GM18526 (cell line): ENCODE results near the gene PTPRK.

Source experiments
- POLR2A ChIP-seq: IDR thresholded peaks from 3 replicates; pipeline ENCODE4 v1.6.1; 2011; ENCODE audit not compliant: insufficient read length; ENCODE audit errors: extremely low read depth

The PTPRK gene

DNA sequence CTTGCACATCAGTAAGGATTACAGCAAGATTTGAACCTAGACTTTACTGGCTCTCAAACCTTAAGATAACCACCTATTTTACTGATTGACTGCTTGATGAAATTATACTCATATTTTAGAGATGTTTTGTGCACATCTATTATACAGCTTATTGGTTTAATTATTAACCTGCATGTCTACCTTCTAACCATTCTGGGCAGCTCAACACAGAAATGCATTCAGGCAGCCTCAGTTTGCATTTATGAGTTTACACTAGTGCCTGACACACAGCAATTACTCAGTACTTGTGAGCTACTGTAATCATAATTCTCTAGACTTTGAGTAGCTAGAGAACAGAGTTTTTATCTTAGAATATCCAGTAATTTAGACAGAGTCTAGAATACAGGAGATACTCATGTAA, 345.7 kb downstream of the PTPRK start:
- TF ChIP-seq POLR2A = no peak

DNA sequence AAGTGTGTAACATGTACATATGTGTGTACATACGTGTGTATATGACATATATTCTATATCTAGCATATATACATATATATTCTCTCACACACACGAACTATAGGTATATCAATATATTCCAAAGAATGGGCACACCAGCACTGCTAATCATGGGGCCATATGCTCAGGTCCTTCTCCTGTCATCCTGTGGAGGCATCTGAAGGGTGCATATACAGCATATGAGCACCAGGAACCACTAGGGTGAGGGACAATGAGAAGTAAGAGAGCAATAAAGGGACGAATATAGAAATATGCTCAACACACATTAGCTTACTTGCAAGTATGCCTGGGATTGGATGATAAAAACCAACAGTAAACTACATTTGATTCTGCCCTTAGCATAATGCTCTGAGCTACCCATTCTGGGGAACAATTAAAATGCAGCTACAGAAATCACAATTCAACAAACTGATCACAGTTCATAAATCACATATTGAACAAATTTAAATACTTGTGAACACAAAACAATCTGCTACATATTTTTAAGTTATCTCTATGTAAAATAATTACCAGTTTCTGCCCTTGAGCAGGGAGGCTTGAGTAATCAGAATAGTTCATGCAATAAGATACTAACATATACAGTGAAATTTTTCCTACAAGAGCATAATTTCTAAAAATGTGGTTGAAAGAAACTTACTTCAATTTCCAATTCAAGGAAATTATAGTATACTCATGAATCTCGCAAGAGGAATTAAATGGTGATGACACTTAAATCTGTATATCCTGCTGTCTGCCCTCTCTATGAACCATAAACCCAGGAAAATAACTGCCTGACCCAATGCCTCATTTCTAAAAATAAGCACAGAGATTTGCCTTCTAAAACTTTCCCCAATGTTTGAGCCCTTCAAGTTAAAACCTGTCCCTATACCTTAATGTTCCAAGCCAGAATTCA, 347.4 kb downstream of the PTPRK start:
- TF ChIP-seq POLR2A = no peak

DNA sequence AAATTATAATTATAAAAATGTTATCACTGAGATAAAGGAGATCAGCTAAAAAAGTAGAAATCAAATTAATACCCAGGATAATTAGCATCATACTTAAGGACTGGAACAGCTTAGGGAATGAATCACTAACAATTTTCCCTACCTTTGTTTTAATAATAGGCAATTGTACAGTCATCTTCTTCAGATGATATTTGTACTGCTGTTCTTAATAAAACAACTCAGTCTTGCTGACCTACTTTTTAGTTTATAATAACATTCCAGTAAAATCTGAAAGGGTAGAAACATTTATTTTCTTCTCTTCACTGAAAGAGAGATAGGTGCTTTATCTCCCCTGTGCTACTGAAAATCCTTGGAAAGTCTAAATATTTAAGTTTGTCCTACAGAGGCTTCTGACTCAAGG, 348.3 kb downstream of the PTPRK start:
- no peak for TF ChIP-seq POLR2A

DNA sequence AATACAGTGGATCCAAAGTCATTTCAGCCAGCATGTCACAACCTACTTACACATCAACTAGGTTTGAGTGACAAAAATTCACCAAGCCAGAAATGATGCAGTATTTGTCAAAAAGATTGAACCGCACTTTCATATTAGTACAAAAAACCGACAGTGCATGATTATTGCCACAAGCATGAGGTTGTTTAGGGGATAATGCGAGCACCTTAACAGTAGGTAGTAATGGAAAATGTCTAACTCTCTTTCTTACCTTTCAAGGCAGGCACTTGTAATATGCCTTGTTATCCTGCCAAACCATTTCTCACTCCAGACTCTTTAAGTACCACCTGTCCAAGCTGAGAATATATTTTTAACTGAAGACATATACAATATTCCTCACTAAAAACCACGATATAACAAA, 349.2 kb downstream of the PTPRK start:
- TF ChIP-seq POLR2A = no peak

DNA sequence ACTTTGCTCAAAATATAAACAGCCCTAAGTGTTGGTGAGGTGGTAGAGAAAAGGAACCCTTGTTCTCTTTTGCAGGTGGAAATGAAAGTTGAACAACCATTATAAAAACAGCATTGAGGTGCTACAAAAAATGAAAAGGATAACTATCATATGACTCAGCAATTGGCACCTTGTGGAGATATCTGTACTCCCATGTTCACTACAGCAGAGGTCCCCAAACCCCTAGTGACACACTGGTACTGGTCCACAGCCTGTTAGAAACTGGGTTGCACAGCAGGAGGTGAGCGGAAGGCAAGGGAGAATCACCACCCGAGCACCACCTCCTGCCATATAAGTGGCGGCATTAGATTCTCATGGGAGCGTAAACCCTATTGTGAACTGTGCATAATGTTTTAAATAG, 352.2 kb downstream of the PTPRK start:
- TF ChIP-seq POLR2A = no peak

DNA sequence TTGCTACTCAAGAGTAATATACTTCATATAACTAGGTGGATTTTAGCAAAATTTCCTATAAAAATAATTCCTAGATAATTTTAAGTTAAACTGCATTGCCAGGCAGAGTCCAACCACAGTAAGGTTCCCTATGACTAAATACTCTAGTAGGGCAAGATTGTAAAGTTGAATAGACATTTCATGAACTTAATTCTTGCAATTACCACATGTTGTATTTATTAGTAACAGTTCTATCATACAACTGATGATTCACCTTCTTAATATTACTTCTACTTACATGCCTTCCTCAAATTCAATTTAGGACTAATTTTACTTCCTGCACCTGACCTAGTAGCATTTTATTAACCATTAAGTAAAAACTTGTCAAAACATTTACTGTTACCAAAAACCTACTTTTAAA, 352.8 kb downstream of the PTPRK start:
- TF ChIP-seq POLR2A = no peak

DNA sequence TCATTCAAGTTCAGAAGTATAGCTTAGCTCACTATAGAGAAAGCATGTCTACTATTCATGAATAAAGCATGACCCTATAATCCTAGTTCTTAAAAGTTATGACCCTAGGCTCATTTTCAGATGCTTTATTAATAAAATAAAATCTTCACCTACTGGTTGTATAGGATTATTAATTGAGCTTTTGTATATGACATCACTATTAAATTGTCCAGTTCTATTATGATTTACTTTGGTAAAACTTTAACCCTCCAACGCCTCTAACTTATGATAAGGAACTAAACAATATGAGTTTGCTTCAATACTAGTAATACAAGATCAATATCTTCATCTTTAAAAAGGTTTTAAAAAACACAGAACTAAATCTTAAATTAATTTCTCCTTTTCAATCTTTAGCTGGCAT, 356.1 kb downstream of the PTPRK start:
- no peak for TF ChIP-seq POLR2A

DNA sequence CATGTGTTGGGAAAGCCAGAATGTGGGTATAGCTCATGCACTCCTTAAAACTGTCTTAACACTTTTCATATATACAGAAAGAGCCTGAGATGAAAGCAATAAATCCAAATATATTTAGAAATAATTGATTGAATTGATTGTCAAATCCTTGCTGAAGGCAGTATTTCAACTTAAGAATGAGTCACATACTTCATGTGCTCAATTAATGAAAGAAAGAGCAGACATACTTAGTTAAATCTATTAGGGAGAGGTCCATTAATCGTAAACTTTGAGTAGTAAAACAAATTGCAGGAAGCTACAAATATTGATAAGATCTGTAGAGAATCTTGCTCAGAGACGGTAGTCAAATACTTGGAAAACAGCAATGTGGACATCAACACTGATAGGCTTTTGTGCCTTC, 358.0 kb downstream of the PTPRK start:
- no peak for TF ChIP-seq POLR2A

DNA sequence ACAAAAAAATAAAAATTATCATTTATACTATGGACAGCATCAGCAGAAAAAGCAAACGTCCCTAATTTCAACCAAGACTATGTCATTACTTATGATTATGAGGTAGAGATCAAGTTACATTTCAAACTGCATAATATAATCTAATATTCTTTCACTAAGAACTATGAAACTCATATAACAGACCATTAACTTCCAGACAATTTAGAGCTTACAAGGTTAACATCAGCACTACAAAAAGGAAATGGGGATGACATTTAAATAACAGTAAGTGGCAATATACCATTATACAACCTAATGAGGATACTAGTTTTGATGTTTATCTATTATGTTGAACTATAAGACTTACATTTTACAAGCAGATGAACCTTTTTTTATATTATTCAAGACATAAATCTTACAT, 358.6 kb downstream of the PTPRK start:
- TF ChIP-seq POLR2A = no peak

DNA sequence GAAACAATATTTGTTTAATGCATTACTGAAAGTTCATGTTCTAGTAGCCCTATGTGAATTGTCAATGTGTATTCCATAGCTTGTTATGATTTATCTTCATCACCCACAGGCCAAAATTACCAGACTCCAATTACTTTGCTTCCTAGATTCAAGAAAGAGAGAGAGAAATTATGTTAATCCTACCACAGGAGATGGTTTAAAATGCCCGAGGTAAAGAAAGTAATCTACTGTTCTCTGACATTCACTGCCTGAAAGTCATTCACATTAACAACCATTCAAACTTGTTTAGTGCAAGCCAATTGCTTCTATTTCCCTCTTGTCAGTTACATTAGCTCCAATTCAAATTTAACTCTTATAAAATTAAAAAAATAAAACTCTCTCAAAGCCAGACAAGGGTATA, 359.1 kb downstream of the PTPRK start:
- TF ChIP-seq POLR2A = no peak

DNA sequence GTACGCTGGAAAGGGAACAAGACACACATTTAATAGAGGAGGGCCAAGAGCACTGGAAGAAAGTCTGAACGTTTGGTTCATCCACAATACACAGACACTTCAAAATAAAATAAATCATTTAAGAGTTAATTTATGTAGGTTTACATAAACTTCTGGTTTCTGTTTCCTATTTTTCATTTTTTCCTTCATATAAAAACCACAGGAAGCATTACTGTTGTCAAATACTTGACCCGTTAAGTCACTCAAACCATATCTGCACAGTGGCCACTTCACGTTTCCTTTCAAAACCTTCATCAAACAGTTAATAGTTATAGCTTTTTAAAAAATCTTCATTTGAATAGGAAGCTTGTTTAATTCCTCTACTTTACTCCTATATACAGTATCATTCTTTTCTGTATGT, 361.9 kb downstream of the PTPRK start:
- no peak for TF ChIP-seq POLR2A

DNA sequence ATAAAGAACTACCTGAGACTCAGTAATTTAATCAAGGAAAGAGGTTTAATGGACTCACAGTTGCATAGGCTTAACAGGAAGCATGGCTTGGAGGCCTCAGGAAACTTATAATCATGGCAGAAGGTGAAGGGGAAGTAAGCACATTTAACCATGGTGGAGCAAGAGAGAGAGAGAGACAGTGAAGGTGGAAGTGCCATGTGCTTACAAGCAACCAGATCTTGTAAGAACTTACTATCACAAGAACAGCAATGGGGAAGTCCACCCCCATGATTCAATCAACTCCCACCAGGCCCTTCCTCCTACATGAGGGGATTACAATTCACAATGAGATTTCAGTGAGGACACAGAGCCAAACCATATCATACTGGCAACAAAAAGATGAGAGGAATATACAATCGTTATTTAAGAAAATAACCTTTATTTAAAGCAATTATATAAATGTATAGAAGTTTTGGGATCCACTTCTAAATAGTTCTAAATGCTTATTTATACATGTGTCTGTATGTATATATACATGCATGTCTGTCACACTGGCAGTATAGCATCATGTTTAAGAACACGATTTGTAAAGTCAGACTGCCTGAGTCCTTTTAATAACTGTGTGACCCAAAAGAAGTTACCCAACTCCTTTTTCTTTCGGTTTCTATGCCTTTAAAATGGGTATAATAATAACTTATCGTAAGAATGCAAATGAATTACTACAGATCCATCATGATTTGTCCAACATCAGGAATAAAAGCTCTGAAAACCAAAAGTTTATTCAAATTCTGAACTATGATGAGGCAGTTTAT, 363.9 kb downstream of the PTPRK start:
- no peak for TF ChIP-seq POLR2A

DNA sequence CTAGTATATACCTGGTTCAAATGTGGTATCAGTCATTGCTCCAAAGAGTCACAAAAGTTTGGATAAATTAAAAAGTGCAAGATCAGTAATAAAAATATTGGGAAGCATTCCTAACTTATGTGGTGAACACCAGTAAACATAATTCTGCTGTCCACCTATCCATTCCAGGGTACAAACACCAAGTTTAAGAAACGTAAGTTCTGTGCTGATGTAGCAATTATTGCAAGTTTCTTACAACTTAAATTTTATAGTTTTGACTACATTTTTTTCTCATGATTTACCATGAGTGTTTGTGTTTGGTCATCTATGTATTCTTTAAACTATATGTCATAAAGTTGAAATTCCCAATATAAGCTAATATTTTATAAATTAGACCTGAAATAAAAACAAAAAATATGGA, 364.6 kb downstream of the PTPRK start:
- no peak for TF ChIP-seq POLR2A

DNA sequence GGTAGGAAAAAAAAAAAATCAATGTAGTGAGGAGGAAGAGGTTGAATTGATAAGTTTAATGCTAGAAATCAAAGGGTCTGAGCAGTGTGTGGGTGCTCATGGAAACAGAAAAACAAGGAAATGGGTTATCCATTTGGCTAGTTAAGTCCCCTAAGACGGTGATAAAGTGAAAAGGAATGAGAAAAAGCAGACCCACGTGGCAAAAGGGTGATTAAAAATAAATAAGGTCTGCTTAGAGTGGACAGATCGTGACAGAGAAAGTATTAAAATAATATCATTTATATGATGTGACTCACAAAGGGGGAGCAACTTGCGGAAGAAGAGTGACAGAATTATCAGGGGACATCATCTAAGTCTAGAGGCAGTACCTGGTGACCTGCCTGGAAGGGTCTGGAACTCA, 367.8 kb downstream of the PTPRK start:
- no peak for TF ChIP-seq POLR2A

DNA sequence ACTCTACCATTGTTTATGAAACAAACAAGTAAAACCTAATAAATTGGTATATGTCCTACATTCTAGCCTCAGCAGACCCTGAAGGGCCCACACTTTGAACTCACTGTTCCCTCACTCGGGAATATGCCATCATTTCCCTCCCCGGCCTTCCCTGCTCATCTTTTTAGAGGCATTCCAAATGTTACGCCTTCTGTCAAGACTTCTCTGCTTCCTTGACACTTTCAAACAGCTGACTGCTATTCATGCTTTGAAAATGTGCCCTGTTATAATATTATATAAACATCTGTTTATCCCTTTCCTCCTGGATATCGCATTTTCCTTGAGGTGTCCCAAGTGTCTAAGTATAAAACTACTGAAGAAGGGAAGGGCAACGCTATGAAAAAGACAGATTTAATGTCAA, 370.0 kb downstream of the PTPRK start:
- TF ChIP-seq POLR2A = no peak

DNA sequence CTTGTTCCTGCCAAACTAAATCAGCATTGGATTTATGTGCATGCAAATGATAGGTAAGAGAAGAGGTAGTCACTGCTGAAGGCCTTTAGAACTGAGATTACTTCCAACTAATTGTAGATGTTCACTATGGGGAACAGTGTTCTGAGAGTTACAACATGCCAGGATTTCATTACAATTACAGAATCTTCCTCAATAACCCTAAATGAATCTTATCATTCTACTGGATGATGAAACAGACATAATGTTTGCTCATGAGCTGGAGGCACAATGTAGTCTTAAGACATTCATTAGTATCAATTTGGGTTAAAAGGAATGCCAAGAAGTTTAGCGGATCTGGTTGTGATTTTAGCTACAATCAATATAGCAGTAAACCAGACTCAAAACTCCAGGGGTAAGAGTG, 370.6 kb downstream of the PTPRK start:
- no peak for TF ChIP-seq POLR2A
